IMR-90 (cell line): ENCODE data around the gene STRIP1.

ENCODE experiments used
- BHLHE40 ChIP-seq: fragments of 150-350 bp; IDR thresholded peaks from 2 replicates; pipeline ENCODE4 v1.6.1; 2016; ENCODE audit warnings: mild to moderate bottlenecking, low read depth, low read length
- CEBPB ChIP-seq: IDR thresholded peaks from 2 replicates; pipeline ENCODE4 v1.6.1; 2012; ENCODE audit warnings: low read depth, low read length, improper control_type of control experiment
- CHD1 ChIP-seq: IDR thresholded peaks from 2 replicates; pipeline ENCODE4 v1.6.1; 2012; ENCODE audit warnings: low read depth, low read length, improper control_type of control experiment
- MAFK ChIP-seq: IDR thresholded peaks from 2 replicates; pipeline ENCODE4 v1.6.1; 2012; ENCODE audit warnings: low read depth, low read length, improper control_type of control experiment
- NFE2L2 ChIP-seq: fragments of 150-350 bp; IDR thresholded peaks from 2 replicates; pipeline ENCODE4 v1.6.1; 2016; ENCODE audit warnings: low read depth, mild to moderate bottlenecking, low read length
- POLR2A ChIP-seq: IDR thresholded peaks from 2 replicates; pipeline ENCODE4 v1.6.1; 2012; ENCODE audit warnings: mild to moderate bottlenecking, low read depth, low read length
- RAD21 ChIP-seq: IDR thresholded peaks from 2 replicates; pipeline ENCODE4 v1.6.1; 2012; ENCODE audit warnings: low read length, improper control_type of control experiment
- RCOR1 ChIP-seq: IDR thresholded peaks from 2 replicates; pipeline ENCODE4 v1.6.1; 2012; ENCODE audit warnings: mild to moderate bottlenecking, low read length, improper control_type of control experiment; ENCODE audit not compliant: insufficient replicate concordance
- RFX5 ChIP-seq: IDR thresholded peaks from 2 replicates; pipeline ENCODE4 v1.8.0; 2012; ENCODE audit warnings: low read depth, mild to moderate bottlenecking, low read length, moderate library complexity
- SMC3 ChIP-seq: fragments of 150-350 bp; IDR thresholded peaks from 2 replicates; pipeline ENCODE4 v1.6.1; 2016; ENCODE audit warnings: low read depth, mild to moderate bottlenecking, antibody characterized with exemption, low read length, moderate library complexity
- TF ChIP-seq, protein P1 (sequence below): conservative IDR thresholded peaks from 2 replicates; pipeline ENCODE4 v1.5.1; 2012; ENCODE audit warnings: mild to moderate bottlenecking, low read depth, low read length, improper control_type of control experiment
- TF ChIP-seq, protein P2 (sequence below): fragments of 150-350 bp; IDR thresholded peaks from 2 replicates; pipeline ENCODE4 v1.6.1; 2017; ENCODE audit warnings: mild to moderate bottlenecking, antibody characterized with exemption, low read length, low read depth
- TF ChIP-seq, protein P3 (sequence below): fragments of 150-350 bp; IDR thresholded peaks from 2 replicates; pipeline ENCODE4 v1.6.1; 2016; ENCODE audit warnings: low read depth, mild to moderate bottlenecking, low read length, moderate library complexity, borderline replicate concordance

DNA sequence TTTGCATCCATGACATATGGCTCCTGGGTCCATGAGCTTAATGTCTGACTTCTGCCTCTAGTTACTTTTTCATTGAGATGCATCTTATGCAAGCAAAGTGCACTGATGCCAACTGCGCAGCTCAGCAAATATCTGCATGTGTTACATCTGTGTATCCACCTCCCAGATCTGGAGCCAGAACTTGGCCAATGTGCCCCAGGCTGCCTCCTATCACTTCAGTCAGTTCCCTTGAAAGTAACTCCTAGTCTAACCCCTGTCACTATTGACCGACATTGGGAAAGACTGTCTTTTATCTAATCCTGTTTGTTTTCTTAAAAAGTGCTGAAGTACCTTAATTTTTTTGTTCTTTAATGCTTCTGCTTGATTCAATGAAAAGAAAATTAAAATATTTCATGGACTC lies 58.6 kb downstream of the STRIP1 start:
- TF ChIP-seq, protein P1, sequence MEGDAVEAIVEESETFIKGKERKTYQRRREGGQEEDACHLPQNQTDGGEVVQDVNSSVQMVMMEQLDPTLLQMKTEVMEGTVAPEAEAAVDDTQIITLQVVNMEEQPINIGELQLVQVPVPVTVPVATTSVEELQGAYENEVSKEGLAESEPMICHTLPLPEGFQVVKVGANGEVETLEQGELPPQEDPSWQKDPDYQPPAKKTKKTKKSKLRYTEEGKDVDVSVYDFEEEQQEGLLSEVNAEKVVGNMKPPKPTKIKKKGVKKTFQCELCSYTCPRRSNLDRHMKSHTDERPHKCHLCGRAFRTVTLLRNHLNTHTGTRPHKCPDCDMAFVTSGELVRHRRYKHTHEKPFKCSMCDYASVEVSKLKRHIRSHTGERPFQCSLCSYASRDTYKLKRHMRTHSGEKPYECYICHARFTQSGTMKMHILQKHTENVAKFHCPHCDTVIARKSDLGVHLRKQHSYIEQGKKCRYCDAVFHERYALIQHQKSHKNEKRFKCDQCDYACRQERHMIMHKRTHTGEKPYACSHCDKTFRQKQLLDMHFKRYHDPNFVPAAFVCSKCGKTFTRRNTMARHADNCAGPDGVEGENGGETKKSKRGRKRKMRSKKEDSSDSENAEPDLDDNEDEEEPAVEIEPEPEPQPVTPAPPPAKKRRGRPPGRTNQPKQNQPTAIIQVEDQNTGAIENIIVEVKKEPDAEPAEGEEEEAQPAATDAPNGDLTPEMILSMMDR: no peak
- TF ChIP-seq RAD21 (no peak), MAFK (no peak), CHD1 (no peak), POLR2A (no peak), BHLHE40 (no peak), SMC3 (no peak), RCOR1 (no peak), CEBPB (no peak), RFX5 (no peak), NFE2L2 (no peak)
- TF ChIP-seq, protein P2, sequence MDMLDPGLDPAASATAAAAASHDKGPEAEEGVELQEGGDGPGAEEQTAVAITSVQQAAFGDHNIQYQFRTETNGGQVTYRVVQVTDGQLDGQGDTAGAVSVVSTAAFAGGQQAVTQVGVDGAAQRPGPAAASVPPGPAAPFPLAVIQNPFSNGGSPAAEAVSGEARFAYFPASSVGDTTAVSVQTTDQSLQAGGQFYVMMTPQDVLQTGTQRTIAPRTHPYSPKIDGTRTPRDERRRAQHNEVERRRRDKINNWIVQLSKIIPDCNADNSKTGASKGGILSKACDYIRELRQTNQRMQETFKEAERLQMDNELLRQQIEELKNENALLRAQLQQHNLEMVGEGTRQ: no peak
- TF ChIP-seq, protein P3, sequence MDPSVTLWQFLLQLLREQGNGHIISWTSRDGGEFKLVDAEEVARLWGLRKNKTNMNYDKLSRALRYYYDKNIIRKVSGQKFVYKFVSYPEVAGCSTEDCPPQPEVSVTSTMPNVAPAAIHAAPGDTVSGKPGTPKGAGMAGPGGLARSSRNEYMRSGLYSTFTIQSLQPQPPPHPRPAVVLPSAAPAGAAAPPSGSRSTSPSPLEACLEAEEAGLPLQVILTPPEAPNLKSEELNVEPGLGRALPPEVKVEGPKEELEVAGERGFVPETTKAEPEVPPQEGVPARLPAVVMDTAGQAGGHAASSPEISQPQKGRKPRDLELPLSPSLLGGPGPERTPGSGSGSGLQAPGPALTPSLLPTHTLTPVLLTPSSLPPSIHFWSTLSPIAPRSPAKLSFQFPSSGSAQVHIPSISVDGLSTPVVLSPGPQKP: no peak
